ENCODE results near the gene CTSA. TPM values are rescaled to one million over a fixed set of nuclear protein-coding genes. Genes with fewer than 3 reads are reported as not detected.

The CTSA gene
- total and polyA plus RNA-seq, 9 of the 15 experiments (the other 6 are each of a cell fraction or from before 2014, with no cell fraction given): 8.8 to 61.7 (median 28.3) TPM

- peak overlapping the region in 1 of 2 experiments; percentile 38; a peak in 2 of 4 replicates for H3K9ac ChIP-seq (ENCODE audit: insufficient read depth in 1 of 2, low read depth in 2 of 2, low read length in 2 of 2)
- in situ Hi-C loops (cut with MboI): no loop called here
- POLR2A ChIA-PET: interaction anchor here (0.6 to 1.8 kb wide), 3 partner anchors 10 to 604 kb away, joined by 4 to 6 read pairs (median 6); no protein-coding TSS in a partner anchor
Measured at GRCh38 chr20:45897692-45898091, 6.6 kb downstream of the CTSA start.

DNA sequence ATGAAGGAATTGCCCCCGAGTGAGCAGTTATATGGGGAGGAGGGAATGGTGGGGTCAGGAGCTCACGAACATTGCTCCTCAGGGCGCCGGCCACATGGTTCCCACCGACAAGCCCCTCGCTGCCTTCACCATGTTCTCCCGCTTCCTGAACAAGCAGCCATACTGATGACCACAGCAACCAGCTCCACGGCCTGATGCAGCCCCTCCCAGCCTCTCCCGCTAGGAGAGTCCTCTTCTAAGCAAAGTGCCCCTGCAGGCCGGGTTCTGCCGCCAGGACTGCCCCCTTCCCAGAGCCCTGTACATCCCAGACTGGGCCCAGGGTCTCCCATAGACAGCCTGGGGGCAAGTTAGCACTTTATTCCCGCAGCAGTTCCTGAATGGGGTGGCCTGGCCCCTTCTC lies 7.2 kb downstream of the CTSA start:
- Histone ChIP-seq H3K27ac (ENCODE audit: extremely low read depth, low read depth, low read length) (no peak overlapping the region), H3K4me1 (replicated peaks in 1 of 2; ENCODE audit: control insufficient read depth in 2 of 2, insufficient read depth in 2 of 2, low read length in 2 of 2) (peaks cover 0 to 11% of the 10 kb centered on the region in 2 experiments; a peak in 1 of 5 replicates), H4K20me1 (replicated peaks; ENCODE audit: control insufficient read depth, insufficient read depth, low read length) (no peaks in the 10 kb centered on the region), H3K4me2 (ENCODE audit: insufficient read depth, low read length) (no peak overlapping the region), H3K36me3 (ENCODE audit: control insufficient read depth, insufficient read depth, low read length) (peaks cover 49% of the 10 kb centered on the region; the same call in 2 of the 3 replicates), H3K9ac (ENCODE audit: insufficient read depth in 1 of 2, low read depth in 2 of 2, low read length in 2 of 2) (no peak overlapping the region; a peak in 1 of 4 replicates), H3K79me2 (ENCODE audit: control insufficient read depth, insufficient read depth, low read length) (no peaks in the 10 kb centered on the region), H2AFZ (ENCODE audit: low read depth, low read length) (no peak overlapping the region), H3K9me3 (replicated peaks; ENCODE audit: control insufficient read depth, insufficient read depth, low read depth, low read length) (no peaks in the 10 kb centered on the region), H3K9me1 (ENCODE audit: control insufficient read depth, insufficient read depth, low read length) (no peaks in the 10 kb centered on the region), H3K4me3 (no peak overlapping the region), H3K27me3 (ENCODE audit: control insufficient read depth in 2 of 2, insufficient read depth in 2 of 2, low read length in 2 of 2) (no peaks in the 10 kb centered on the region)
- ATAC-seq: 0 out of 3 replicates have a peak, but pooled peaks have one; percentile 14
- no peak for FAIRE-seq
- intact Hi-C loops (cut with micrococcal nuclease) (no loop called here), in situ Hi-C loops (cut with MboI) (no loop called here)
- no peak for DNase-seq (ENCODE audit: extremely low read depth in 1 of 4, low spot score in 3 of 4)
- TF ChIP-seq ZBTB11 (CRISPR knock-in tag; IDR thresholded peaks at IDR 0.05) (no peak), POLR2G (IDR thresholded peaks at IDR 0.05; ENCODE audit: low read depth, low read length) (peak; percentile 24; the same call in 1 of the 2 replicates), RBM22 (IDR thresholded peaks at IDR 0.05; ENCODE audit: low read depth, low read length, poor library complexity, severe bottlenecking) (no peak), NCOA6 (IDR thresholded peaks at IDR 0.05) (no peak), NEUROD1 (IDR thresholded peaks at IDR 0.05; ENCODE audit: borderline replicate concordance, low read depth, low read length, partially characterized antibody) (no peak), RBFOX2 (IDR thresholded peaks at IDR 0.05; ENCODE audit: low read depth, low read length) (peak; percentile 37; the same call in 1 of the 2 replicates)
- TF ChIP-seq, protein P1, sequence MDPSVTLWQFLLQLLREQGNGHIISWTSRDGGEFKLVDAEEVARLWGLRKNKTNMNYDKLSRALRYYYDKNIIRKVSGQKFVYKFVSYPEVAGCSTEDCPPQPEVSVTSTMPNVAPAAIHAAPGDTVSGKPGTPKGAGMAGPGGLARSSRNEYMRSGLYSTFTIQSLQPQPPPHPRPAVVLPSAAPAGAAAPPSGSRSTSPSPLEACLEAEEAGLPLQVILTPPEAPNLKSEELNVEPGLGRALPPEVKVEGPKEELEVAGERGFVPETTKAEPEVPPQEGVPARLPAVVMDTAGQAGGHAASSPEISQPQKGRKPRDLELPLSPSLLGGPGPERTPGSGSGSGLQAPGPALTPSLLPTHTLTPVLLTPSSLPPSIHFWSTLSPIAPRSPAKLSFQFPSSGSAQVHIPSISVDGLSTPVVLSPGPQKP (CRISPR knock-in tag; IDR thresholded peaks at IDR 0.05): no peak
- CTCF ChIA-PET (ENCODE audit: low intra/inter-chr PET ratio): no interaction called here
- no TSS peak for BruUV-seq (replicated peaks)
- 66% methylated on average over 5 of the region's 12 CpGs for WGBS (ENCODE audit: insufficient coverage, low coverage, missing lambda C conversion rate)
- POLR2A ChIA-PET: interaction anchor here (1.8 kb wide), 1 partner anchor 10 kb away, joined by 6 read pairs; no protein-coding TSS in a partner anchor

More at GRCh38 chr20:45897692-45898091, 6.6 kb downstream of the CTSA start:
- no peak overlapping the region for H3K27ac ChIP-seq (ENCODE audit: extremely low read depth, low read depth, low read length)
- peaks cover 0 to 11% of the 10 kb centered on the region in 2 experiments; a peak in 2 of 5 replicates for H3K4me1 ChIP-seq (replicated peaks in 1 of 2; ENCODE audit: control insufficient read depth in 2 of 2, insufficient read depth in 2 of 2, low read length in 2 of 2)
- H4K20me1 ChIP-seq (replicated peaks; ENCODE audit: control insufficient read depth, insufficient read depth, low read length): no peaks in the 10 kb centered on the region
- H3K4me3 ChIP-seq: no peak overlapping the region
- TF ChIP-seq RBFOX2 (IDR thresholded peaks at IDR 0.05; ENCODE audit: low read depth, low read length): peak; percentile 30; the same call in 1 of the 2 replicates
- 0 out of 2 replicates have a peak, but pooled peaks have one; percentile 24 for TF ChIP-seq POLR2G (IDR thresholded peaks at IDR 0.05; ENCODE audit: low read depth, low read length)
- TF ChIP-seq ZNF174 (CRISPR knock-in tag; IDR thresholded peaks at IDR 0.05): no peak
- TF ChIP-seq SIN3A (IDR thresholded peaks at IDR 0.05; ENCODE audit: borderline replicate concordance in 2 of 2, control insufficient read depth in 1 of 2, low read depth in 2 of 2, low read length in 2 of 2): no peak
- intact Hi-C loops (cut with micrococcal nuclease): no loop called here
- no peaks in the 10 kb centered on the region for H3K9me1 ChIP-seq (ENCODE audit: control insufficient read depth, insufficient read depth, low read length)
- BruUV-seq (replicated peaks): no TSS peak
- CTCF ChIA-PET (ENCODE audit: low intra/inter-chr PET ratio): no interaction called here
- no peaks in the 10 kb centered on the region for H3K79me2 ChIP-seq (ENCODE audit: control insufficient read depth, insufficient read depth, low read length)
- no peak for DNase-seq (ENCODE audit: extremely low read depth in 1 of 4, low spot score in 3 of 4)
- FAIRE-seq: no peak
- no peak for ATAC-seq
- no peaks in the 10 kb centered on the region for H3K9me3 ChIP-seq (replicated peaks; ENCODE audit: control insufficient read depth, insufficient read depth, low read depth, low read length)
- no peak overlapping the region for H3K4me2 ChIP-seq (ENCODE audit: insufficient read depth, low read length)
- H2AFZ ChIP-seq (ENCODE audit: low read depth, low read length): no peak overlapping the region
- no peaks in the 10 kb centered on the region for H3K27me3 ChIP-seq (ENCODE audit: control insufficient read depth in 2 of 2, insufficient read depth in 2 of 2, low read length in 2 of 2)
- WGBS (ENCODE audit: insufficient coverage, low coverage, missing lambda C conversion rate): 94% methylated on average over 7 of the region's 7 CpGs
- H3K36me3 ChIP-seq (ENCODE audit: control insufficient read depth, insufficient read depth, low read length): peaks cover 55% of the 10 kb centered on the region; the same call in 2 of the 3 replicates

All from K562 (cell line).